ENCODE results near the gene KCNQ4. TPM values are rescaled to one million over a fixed set of nuclear protein-coding genes. Genes with fewer than 3 reads are reported as not detected.
A peak's percentile ranks its signal among the peaks of the same experiment; 100 is the strongest.

The KCNQ4 gene
- total and polyA plus RNA-seq, 2 of the 13 experiments (the other 11 are each of a cell fraction or from before 2014, with no cell fraction given): 0.02 to 0.09 TPM

DNA sequence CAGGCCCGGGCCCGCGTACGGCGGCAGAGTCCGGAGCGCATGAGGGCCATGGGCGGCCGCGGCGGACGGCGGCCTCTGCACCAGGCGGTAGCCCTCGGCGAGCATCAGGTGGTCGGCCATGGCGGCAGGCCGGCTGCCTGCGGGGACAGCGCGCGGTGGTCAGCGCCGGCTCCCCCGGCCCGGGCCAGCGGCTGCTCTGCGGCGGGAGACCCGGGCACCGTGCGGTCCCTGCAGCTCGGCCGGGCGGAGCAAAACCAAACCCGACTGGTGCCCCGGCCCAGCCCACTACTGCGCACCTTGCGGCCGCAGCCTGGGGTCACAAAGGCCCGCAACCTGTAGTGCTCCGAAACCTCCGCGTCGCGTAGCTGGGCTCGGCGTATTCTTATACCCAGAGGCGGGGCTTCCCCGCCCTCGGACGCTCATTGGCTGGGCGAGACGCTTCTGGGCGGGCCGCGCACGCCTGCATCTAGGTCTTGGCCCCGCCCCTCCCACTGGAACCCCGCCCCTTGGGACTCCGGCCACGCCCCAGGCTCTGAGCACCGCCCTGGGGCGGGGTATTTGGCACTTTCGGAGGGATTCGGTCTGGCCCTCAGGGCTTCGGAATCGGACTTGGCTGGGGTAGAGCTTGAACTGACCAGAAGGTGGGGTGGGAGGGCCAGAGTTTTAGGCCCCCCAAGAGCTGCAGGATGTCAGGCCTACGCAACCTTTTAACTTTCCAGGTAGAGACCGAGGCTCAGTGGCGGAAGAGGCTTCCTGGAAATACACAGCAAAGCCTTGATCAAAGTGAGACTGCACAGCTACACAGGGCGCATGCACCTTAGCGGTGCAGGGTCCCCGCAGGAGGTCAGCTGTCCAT lies 78.6 kb downstream of the KCNQ4 start, which contains the start of gene CITED4 (continued):
- TF ChIP-seq, protein P1, sequence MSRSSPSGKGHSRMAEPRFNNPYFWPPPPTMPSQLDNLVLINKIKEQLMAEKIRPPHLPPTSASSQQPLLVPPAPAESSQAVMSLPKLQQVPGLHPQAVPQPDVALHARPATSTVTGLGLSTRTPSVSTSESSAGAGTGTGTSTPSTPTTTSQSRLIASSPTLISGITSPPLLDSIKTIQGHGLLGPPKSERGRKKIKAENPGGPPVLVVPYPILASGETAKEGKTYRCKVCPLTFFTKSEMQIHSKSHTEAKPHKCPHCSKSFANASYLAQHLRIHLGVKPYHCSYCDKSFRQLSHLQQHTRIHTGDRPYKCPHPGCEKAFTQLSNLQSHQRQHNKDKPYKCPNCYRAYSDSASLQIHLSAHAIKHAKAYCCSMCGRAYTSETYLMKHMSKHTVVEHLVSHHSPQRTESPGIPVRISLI (CRISPR knock-in tag; IDR thresholded peaks at IDR 0.05; ENCODE audit: borderline replicate concordance): 0 out of 2 replicates have a peak, but pooled peaks have one; percentile 8
- TF ChIP-seq, protein P2, sequence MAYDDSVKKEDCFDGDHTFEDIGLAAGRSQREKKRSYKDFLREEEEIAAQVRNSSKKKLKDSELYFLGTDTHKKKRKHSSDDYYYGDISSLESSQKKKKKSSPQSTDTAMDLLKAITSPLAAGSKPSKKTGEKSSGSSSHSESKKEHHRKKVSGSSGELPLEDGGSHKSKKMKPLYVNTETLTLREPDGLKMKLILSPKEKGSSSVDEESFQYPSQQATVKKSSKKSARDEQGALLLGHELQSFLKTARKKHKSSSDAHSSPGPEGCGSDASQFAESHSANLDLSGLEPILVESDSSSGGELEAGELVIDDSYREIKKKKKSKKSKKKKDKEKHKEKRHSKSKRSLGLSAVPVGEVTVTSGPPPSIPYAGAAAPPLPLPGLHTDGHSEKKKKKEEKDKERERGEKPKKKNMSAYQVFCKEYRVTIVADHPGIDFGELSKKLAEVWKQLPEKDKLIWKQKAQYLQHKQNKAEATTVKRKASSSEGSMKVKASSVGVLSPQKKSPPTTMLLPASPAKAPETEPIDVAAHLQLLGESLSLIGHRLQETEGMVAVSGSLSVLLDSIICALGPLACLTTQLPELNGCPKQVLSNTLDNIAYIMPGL (CRISPR knock-in tag; IDR thresholded peaks at IDR 0.05; ENCODE audit: borderline replicate concordance in 1 of 2, low read depth in 1 of 2): peak; percentile 21 to 49; a peak in 2 of 4 replicates
- peak; percentile 86; the same call in 1 of the 2 replicates for TF ChIP-seq ZFX (CRISPR knock-in tag; IDR thresholded peaks at IDR 0.05; ENCODE audit: low read depth)
- TF ChIP-seq, protein P3, sequence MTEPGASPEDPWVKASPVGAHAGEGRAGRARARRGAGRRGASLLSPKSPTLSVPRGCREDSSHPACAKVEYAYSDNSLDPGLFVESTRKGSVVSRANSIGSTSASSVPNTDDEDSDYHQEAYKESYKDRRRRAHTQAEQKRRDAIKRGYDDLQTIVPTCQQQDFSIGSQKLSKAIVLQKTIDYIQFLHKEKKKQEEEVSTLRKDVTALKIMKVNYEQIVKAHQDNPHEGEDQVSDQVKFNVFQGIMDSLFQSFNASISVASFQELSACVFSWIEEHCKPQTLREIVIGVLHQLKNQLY (CRISPR knock-in tag; IDR thresholded peaks at IDR 0.05): 0 out of 2 replicates have a peak, but pooled peaks have one; percentile 14
- no peak for TF ChIP-seq TARDBP (CRISPR knock-in tag; IDR thresholded peaks at IDR 0.05)
- TF ChIP-seq, protein P4, sequence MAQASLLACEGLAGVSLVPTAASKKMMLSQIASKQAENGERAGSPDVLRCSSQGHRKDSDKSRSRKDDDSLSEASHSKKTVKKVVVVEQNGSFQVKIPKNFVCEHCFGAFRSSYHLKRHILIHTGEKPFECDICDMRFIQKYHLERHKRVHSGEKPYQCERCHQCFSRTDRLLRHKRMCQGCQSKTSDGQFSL (CRISPR knock-in tag; IDR thresholded peaks at IDR 0.05): 0 out of 2 replicates have a peak, but pooled peaks have one; percentile 14
- peak; percentile 43; the same call in 1 of the 2 replicates for TF ChIP-seq MXD4 (CRISPR knock-in tag; IDR thresholded peaks at IDR 0.05)
- TF ChIP-seq GABPB1 (CRISPR knock-in tag; IDR thresholded peaks at IDR 0.05): peak; percentile 33
- TF ChIP-seq, protein P5, sequence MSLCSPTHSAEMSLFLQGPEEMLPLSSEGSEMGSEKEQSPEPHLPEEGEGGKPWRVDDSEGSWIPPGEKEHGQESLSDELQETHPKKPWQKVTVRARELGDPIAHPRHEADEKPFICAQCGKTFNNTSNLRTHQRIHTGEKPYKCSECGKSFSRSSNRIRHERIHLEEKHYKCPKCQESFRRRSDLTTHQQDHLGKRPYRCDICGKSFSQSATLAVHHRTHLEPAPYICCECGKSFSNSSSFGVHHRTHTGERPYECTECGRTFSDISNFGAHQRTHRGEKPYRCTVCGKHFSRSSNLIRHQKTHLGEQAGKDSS (CRISPR knock-in tag; IDR thresholded peaks at IDR 0.05; ENCODE audit: borderline replicate concordance, low read depth): peak; percentile 65; the same call in 1 of the 2 replicates
- no peak for TF ChIP-seq HES4 (CRISPR knock-in tag; IDR thresholded peaks at IDR 0.05; ENCODE audit: borderline replicate concordance)
- TF ChIP-seq RXRB (CRISPR knock-in tag; IDR thresholded peaks at IDR 0.05; ENCODE audit: borderline replicate concordance): peak; percentile 61; the same call in 1 of the 2 replicates
- TF ChIP-seq, protein P6, sequence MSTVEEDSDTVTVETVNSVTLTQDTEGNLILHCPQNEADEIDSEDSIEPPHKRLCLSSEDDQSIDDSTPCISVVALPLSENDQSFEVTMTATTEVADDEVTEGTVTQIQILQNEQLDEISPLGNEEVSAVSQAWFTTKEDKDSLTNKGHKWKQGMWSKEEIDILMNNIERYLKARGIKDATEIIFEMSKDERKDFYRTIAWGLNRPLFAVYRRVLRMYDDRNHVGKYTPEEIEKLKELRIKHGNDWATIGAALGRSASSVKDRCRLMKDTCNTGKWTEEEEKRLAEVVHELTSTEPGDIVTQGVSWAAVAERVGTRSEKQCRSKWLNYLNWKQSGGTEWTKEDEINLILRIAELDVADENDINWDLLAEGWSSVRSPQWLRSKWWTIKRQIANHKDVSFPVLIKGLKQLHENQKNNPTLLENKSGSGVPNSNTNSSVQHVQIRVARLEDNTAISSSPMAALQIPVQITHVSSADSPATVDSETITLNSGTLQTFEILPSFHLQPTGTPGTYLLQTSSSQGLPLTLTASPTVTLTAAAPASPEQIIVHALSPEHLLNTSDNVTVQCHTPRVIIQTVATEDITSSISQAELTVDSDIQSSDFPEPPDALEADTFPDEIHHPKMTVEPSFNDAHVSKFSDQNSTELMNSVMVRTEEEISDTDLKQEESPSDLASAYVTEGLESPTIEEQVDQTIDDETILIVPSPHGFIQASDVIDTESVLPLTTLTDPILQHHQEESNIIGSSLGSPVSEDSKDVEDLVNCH (CRISPR knock-in tag; IDR thresholded peaks at IDR 0.05): no peak
- TF ChIP-seq HOXA5 (CRISPR knock-in tag; IDR thresholded peaks at IDR 0.05): 0 out of 2 replicates have a peak, but pooled peaks have one; percentile 17
- no peak; the same call in 1 of the 2 replicates for TF ChIP-seq KLF11 (CRISPR knock-in tag; IDR thresholded peaks at IDR 0.05)
- 0 out of 2 replicates have a peak, but pooled peaks have one; percentile 31 for TF ChIP-seq ARNT2 (CRISPR knock-in tag; IDR thresholded peaks at IDR 0.05; ENCODE audit: low read depth)
- TF ChIP-seq PAF1 (CRISPR knock-in tag; IDR thresholded peaks at IDR 0.05): no peak
- peak; percentile 87 for TF ChIP-seq ZNF768 (CRISPR knock-in tag; IDR thresholded peaks at IDR 0.05)
- TF ChIP-seq ZNF607 (CRISPR knock-in tag; IDR thresholded peaks at IDR 0.05; ENCODE audit: borderline replicate concordance): 0 out of 2 replicates have a peak, but pooled peaks have one; percentile 15
- TF ChIP-seq CCDC6 (CRISPR knock-in tag; IDR thresholded peaks at IDR 0.05): peak; percentile 77

Data from HepG2 (cell line).